Sigmoid colon (tissue), 7 donors: ENCODE measurements around the gene BMPER. TPM values are rescaled to one million over a fixed set of nuclear protein-coding genes. Genes with fewer than 3 reads are reported as not detected.

ENCODE experiments used
- DNase-seq: peaks from one replicate; pipeline ENCODE4 v3.0.0-alpha.2; 2019
- H3K27ac ChIP-seq, 4 donors: fragments of 200-600 bp; sonication (generic); one replicate each; pipeline ENCODE4 v1.5.1; 2016 to 2019; ENCODE audit warnings: mild to moderate bottlenecking in 1 of 4
- H3K27me3 ChIP-seq, 3 donors: fragments of 200-600 bp; sonication (generic); one replicate each; pipeline ENCODE4 v1.5.1; 2019; ENCODE audit warnings: mild to moderate bottlenecking in 1 of 3
- H3K36me3 ChIP-seq, 4 donors: fragments of 200-600 bp; sonication (generic); one replicate each; pipeline ENCODE4 v1.5.1; 2016 to 2019
- H3K4me1 ChIP-seq, 4 donors: fragments of 200-600 bp; sonication (generic); one replicate each; pipeline ENCODE4 v1.5.1; 2017 to 2019
- H3K4me3 ChIP-seq, 4 donors: fragments of 200-600 bp; sonication (generic); one replicate each; pipeline ENCODE4 v1.5.1; 2017 to 2019; ENCODE audit warnings: mild to moderate bottlenecking in 2 of 4, moderate library complexity in 1 of 4
- H3K9me3 ChIP-seq, 4 donors: fragments of 200-600 bp in 3 of 4; sonication (generic) in 3 of 4; one replicate each; pipeline versions ENCODE4 v1.5.1 to v1.6.1; 2013 to 2019
- EP300 ChIP-seq, 4 donors: sonication (generic); formaldehyde crosslinking; IDR thresholded peaks; one replicate each; pipeline ENCODE4 v1.6.1; 2017; ENCODE audit warnings: antibody characterized with exemption in 4 of 4
- POLR2A ChIP-seq, 2 donors: fragments of 450-650 bp; IDR thresholded peaks; one replicate each; pipeline ENCODE4 v1.6.1; 2016; ENCODE audit warnings: antibody characterized with exemption in 2 of 2, mild to moderate bottlenecking in 2 of 2, moderate library complexity in 2 of 2
- POLR2AphosphoS5 ChIP-seq, 4 donors: sonication (generic); formaldehyde crosslinking; IDR thresholded peaks; one replicate each; pipeline ENCODE4 v1.6.1; 2017; ENCODE audit warnings: antibody characterized with exemption in 4 of 4
- WGBS, 2 donors: extraction: QIAGEN DNeasy Blood & Tissue Kit; methylation state at CpG; one replicate each; pipeline ENCODE4 v1.1.7; 2013; 5-methylcytosine and 5-hydroxymethylcytosine counted together
- intact Hi-C: fragments of 100-400 bp; cut with DNase I; formaldehyde crosslinking; loops from one replicate; pipeline ENCODE4 v1.15.1; 2023
- polyA plus RNA-seq, 3 donors: library from polyadenylated mRNA; stranded (reverse); fragments of 200-250 nt; gene quantifications; one replicate each; pipeline ENCODE4 v1.2.3, GENCODE V29; 2013
- total RNA-seq, 4 donors: library from RNA; depleted of rRNA; stranded (reverse); fragments of >200 nt; gene quantifications; one replicate each; pipeline ENCODE4 v1.1.0, GENCODE V29; 2016
- TF ChIP-seq, protein P1 (sequence below), 4 experiments: fragments of 450-650 bp in 3 of 4; fragments of 200-600 bp in 1 of 4; IDR thresholded peaks; one replicate each; pipeline ENCODE4 v1.5.1; 2016 to 2019; ENCODE audit warnings: antibody characterized with exemption in 4 of 4, mild to moderate bottlenecking in 3 of 4, moderate library complexity in 2 of 4
- donor health status: healthy with polysubstance abuse.
- donor health status: Bipolar disorder and iron deficiency.
- donor health status: healthy.

BMPER gene
- total and polyA plus RNA-seq, 7 donors: 0.51 to 3.1 (median 1.6) TPM; not detected in 1

DNA sequence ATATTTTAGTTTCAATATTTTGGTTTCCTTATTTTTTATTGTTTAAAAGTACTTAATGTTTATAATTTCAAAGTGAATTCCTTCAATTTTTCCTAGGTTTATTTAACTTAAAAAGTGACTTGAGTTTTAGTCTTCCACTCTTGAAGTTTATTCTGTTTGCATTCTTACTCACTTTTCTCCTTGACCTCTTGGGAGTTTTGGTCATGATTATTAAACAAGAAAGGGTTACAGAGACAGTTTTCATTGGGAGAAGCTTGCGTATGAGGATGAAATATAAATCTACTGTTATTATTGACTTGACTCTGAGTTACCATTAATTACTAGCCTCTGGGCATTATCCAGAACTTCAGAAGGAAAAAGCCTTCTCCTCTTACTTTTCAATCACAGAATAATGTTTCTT, 216.0 kb downstream of the BMPER start:
- H3K4me3 ChIP-seq: no peak overlapping the region
- TF ChIP-seq EP300 (IDR thresholded peaks at IDR 0.05) (no peak), POLR2AphosphoS5 (IDR thresholded peaks at IDR 0.05) (no peak), POLR2A (IDR thresholded peaks at IDR 0.05) (no peak)
- TF ChIP-seq, protein P1, sequence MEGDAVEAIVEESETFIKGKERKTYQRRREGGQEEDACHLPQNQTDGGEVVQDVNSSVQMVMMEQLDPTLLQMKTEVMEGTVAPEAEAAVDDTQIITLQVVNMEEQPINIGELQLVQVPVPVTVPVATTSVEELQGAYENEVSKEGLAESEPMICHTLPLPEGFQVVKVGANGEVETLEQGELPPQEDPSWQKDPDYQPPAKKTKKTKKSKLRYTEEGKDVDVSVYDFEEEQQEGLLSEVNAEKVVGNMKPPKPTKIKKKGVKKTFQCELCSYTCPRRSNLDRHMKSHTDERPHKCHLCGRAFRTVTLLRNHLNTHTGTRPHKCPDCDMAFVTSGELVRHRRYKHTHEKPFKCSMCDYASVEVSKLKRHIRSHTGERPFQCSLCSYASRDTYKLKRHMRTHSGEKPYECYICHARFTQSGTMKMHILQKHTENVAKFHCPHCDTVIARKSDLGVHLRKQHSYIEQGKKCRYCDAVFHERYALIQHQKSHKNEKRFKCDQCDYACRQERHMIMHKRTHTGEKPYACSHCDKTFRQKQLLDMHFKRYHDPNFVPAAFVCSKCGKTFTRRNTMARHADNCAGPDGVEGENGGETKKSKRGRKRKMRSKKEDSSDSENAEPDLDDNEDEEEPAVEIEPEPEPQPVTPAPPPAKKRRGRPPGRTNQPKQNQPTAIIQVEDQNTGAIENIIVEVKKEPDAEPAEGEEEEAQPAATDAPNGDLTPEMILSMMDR (IDR thresholded peaks at IDR 0.05): no peak
- DNase-seq: no peak
- WGBS, 2 donors: 75 to 85% methylated on average over 1 of the region's 1 CpG
- peaks cover 0 to 15% (median under 1%) of the 10 kb centered on the region in 4 donors for H3K9me3 ChIP-seq
- intact Hi-C loops: no loop called here
- H3K27me3 ChIP-seq: no peaks in the 10 kb centered on the region
- H3K36me3 ChIP-seq: no peaks in the 10 kb centered on the region
- H3K4me1 ChIP-seq: no peaks in the 10 kb centered on the region
- H3K27ac ChIP-seq: no peak overlapping the region

DNA sequence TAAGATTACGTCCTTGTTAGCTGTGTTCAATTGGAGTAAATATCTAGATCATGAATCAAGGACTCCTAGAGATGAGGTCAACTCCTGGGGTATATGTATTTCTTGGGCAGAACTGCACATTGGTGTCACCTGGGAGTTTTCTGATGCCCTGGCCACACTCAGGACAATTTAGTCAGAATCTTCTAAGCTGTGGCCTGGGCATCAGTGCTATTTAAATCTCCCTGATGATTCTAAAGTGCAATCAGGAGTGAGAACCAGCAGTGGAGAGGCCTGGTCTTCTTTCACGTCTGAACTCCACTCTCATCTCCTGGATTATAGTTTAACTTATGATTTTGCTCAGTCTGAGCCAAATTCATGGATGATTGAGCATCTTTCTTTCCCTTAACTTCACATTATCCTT, 218.0 kb downstream of the BMPER start:
- 52 to 72% methylated on average over 2 of the region's 2 CpGs for WGBS, 2 donors
- TF ChIP-seq EP300 (IDR thresholded peaks at IDR 0.05): no peak
- no peak for TF ChIP-seq POLR2AphosphoS5 (IDR thresholded peaks at IDR 0.05)
- TF ChIP-seq, protein P1 (IDR thresholded peaks at IDR 0.05): no peak
- no peak for TF ChIP-seq POLR2A (IDR thresholded peaks at IDR 0.05)
- Histone ChIP-seq H3K9me3 (peaks cover 0 to 15% (median under 1%) of the 10 kb centered on the region in 4 donors), H3K27ac (no peak overlapping the region), H3K27me3 (no peaks in the 10 kb centered on the region), H3K4me3 (no peak overlapping the region), H3K36me3 (no peaks in the 10 kb centered on the region), H3K4me1 (no peaks in the 10 kb centered on the region)
- DNase-seq: no peak
- intact Hi-C loops: no loop called here

DNA sequence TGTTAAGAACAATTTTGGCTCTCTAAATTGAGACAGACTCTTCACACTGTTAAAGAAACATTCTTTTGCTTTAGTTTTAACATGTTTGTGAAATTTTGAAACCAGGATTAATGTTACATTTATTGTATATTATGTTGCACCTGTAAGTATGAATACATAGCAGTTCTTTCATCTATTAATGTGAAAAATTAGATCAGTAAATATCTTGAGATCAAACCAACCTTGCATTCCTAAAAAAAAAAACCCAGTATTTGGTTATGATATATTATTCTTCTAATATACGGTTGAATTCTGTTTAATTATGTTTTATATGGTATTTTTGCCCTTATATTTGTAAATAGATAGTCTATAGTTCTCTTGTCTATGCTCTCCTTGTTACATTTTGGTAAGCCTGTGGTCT, 219.4 kb downstream of the BMPER start:
- Histone ChIP-seq H3K27ac (no peak overlapping the region), H3K27me3 (no peaks in the 10 kb centered on the region), H3K4me1 (no peaks in the 10 kb centered on the region), H3K36me3 (no peaks in the 10 kb centered on the region), H3K9me3 (peaks cover 0 to 15% (median under 1%) of the 10 kb centered on the region in 4 donors), H3K4me3 (no peak overlapping the region)
- TF ChIP-seq, protein P1 (IDR thresholded peaks at IDR 0.05): no peak
- no peak for TF ChIP-seq POLR2AphosphoS5 (IDR thresholded peaks at IDR 0.05)
- no peak for TF ChIP-seq EP300 (IDR thresholded peaks at IDR 0.05)
- TF ChIP-seq POLR2A (IDR thresholded peaks at IDR 0.05): no peak
- intact Hi-C loops: no loop called here
- DNase-seq: no peak
- WGBS, 2 donors: 0 to 55% methylated on average over 1 of the region's 1 CpG

DNA sequence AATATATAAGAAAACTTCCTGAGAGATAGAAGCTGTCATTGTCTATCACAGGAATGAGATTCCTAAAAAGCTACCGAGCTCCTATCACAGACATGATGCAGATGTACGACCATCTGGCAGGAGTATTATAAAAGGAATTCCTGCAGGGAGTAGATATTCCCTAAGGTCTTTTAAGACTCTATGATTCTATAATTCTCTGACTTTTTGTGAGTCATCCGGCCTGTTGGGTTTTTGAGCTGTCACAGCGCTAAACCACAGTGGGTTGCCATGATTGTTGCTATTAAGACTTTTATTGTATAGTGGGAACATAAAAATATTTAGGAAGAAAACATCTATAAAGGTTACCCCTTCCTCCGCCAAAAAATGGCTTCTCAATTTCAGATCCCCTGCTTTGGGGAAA, 223.4 kb downstream of the BMPER start:
- intact Hi-C loops: no loop called here
- TF ChIP-seq EP300 (IDR thresholded peaks at IDR 0.05) (no peak), POLR2AphosphoS5 (IDR thresholded peaks at IDR 0.05) (no peak), POLR2A (IDR thresholded peaks at IDR 0.05) (no peak)
- TF ChIP-seq, protein P1 (IDR thresholded peaks at IDR 0.05): no peak
- Histone ChIP-seq H3K4me3 (no peak overlapping the region), H3K27ac (no peak overlapping the region), H3K4me1 (no peaks in the 10 kb centered on the region), H3K27me3 (no peaks in the 10 kb centered on the region), H3K36me3 (no peaks in the 10 kb centered on the region), H3K9me3 (peaks cover 0 to 15% (median under 1%) of the 10 kb centered on the region in 4 donors)
- 82 to 89% methylated on average over 5 of the region's 5 CpGs for WGBS, 2 donors
- no peak for DNase-seq
